Endothelial cell of umbilical vein (primary cell): ENCODE measurements around the gene ZNF225. TPM values are rescaled to one million over a fixed set of nuclear protein-coding genes. Genes with fewer than 3 reads are reported as not detected.

ENCODE experiments used
- BruUV-seq: library from RNA; stranded (reverse); fragments of 400-500 nt; replicated peaks from 2 replicates; lab custom pipeline; 2021; lab: Mats Ljungman, UMichigan
- CTCF ChIA-PET: fragments of 300-600, 350-600 bp; sonication (Branson Sonifier 250); formaldehyde crosslinking; loops from one replicate; lab custom pipeline; 2021; ENCODE audit warnings: antibody characterized with exemption, inconsistent platforms; lab: Charles Lee
- POLR2A ChIA-PET: fragments of 300-600, 350-600 bp; sonication (Branson Sonifier 250); formaldehyde crosslinking; loops from one replicate; lab custom pipeline; 2021; ENCODE audit warnings: antibody characterized with exemption, inconsistent platforms; lab: Charles Lee
- DNase-seq: peaks from one replicate; pipeline ENCODE4 v3.0.0-alpha.2; 2011; ENCODE audit warnings: low read depth, low spot score
- FAIRE-seq: peaks from 2 replicates; lab custom pipeline; 2011; peaks lifted over from hg19 to GRCh38; lab: Jason Lieb, UNC
- H2AFZ ChIP-seq: 2 replicates; pipeline ENCODE4 v1.6.0; 2012; ENCODE audit warnings: low read depth, low read length, control low read depth, inconsistent platforms
- H3K27ac ChIP-seq: 2 replicates; pipeline ENCODE4 v1.5.1; 2011; ENCODE audit warnings: low read depth, mild to moderate bottlenecking, control low read depth, low read length, moderate library complexity; ENCODE audit not compliant: insufficient read depth
- H3K27me3 ChIP-seq, 2 experiments: 2 replicates each; pipeline versions ENCODE4 v1.6.0 to v1.6.1; 2011; ENCODE audit warnings: low read length in 2 of 2, mixed read lengths in 1 of 2; ENCODE audit not compliant: control insufficient read depth in 2 of 2, insufficient read depth in 2 of 2
- H3K36me3 ChIP-seq, 2 experiments: 2 replicates in 1 of 2; 3 replicates in 1 of 2; pipeline ENCODE4 v1.5.1; 2011; ENCODE audit warnings: low read length in 2 of 2, mild to moderate bottlenecking in 1 of 2, moderate library complexity in 1 of 2; ENCODE audit not compliant: control insufficient read depth in 2 of 2, insufficient read depth in 2 of 2; ENCODE audit errors: extremely low read depth in 1 of 2
- H3K4me1 ChIP-seq: 3 replicates; pipeline ENCODE4 v1.5.1; 2011; ENCODE audit warnings: mild to moderate bottlenecking, low read length; ENCODE audit not compliant: control insufficient read depth, insufficient read depth; ENCODE audit errors: extremely low read depth
- H3K4me2 ChIP-seq: 2 replicates; pipeline ENCODE4 v1.6.1; 2011; ENCODE audit warnings: low read length, control low read depth, mixed read lengths; ENCODE audit not compliant: insufficient read depth
- H3K4me3 ChIP-seq, 3 experiments: fragments of 200-600 bp in 1 of 3; sonication (generic), shearing (Covaris generic) in 1 of 3; replicated peaks in 1 of 3; 2 replicates each; pipeline ENCODE4 v1.5.1; 2011 to 2016; ENCODE audit warnings: control low read depth in 3 of 3, low read length in 3 of 3, mild to moderate bottlenecking in 2 of 3, inconsistent platforms in 1 of 3, low read depth in 1 of 3, moderate library complexity in 1 of 3; ENCODE audit not compliant: insufficient read depth in 1 of 3
- H3K79me2 ChIP-seq: 2 replicates; pipeline ENCODE4 v1.6.0; 2012; ENCODE audit warnings: low read length, inconsistent platforms; ENCODE audit not compliant: control insufficient read depth, insufficient read depth
- H3K9ac ChIP-seq: replicated peaks from 2 replicates; pipeline ENCODE3; 2011; ENCODE audit warnings: low read length, control low read depth; ENCODE audit not compliant: insufficient read depth; ENCODE audit errors: extremely low read depth
- H3K9me1 ChIP-seq: replicated peaks from 3 replicates; pipeline ENCODE4 v1.6.0; 2011; ENCODE audit warnings: mild to moderate bottlenecking, low read length; ENCODE audit not compliant: control insufficient read depth, insufficient read depth; ENCODE audit errors: extremely low read depth
- H3K9me3 ChIP-seq: replicated peaks from 2 replicates; pipeline ENCODE4 v1.5.1; 2012; ENCODE audit warnings: low read length, inconsistent platforms; ENCODE audit not compliant: control insufficient read depth, insufficient read depth
- H4K20me1 ChIP-seq: replicated peaks from 2 replicates; pipeline ENCODE3; 2011; ENCODE audit warnings: mild to moderate bottlenecking, low read length; ENCODE audit not compliant: control insufficient read depth, insufficient read depth; ENCODE audit errors: extremely low read depth
- CTCF ChIP-seq, 2 donors: IDR thresholded peaks; 1 replicate in 1 of 2; 2 replicates in 1 of 2; pipeline ENCODE4 v1.5.1; 2011; ENCODE audit warnings: low read length in 2 of 2, mild to moderate bottlenecking in 2 of 2, moderate library complexity in 2 of 2, control low read depth in 1 of 2, inconsistent platforms in 1 of 2, low read depth in 1 of 2; ENCODE audit not compliant: insufficient read depth in 1 of 2; ENCODE audit errors: extremely low read depth in 1 of 2
- EZH2 ChIP-seq: IDR thresholded peaks from 2 replicates; pipeline ENCODE4 v1.6.1; 2012; ENCODE audit warnings: borderline replicate concordance, low read depth, mild to moderate bottlenecking, moderate library complexity, low read length, inconsistent platforms; ENCODE audit not compliant: severe bottlenecking
- FOS ChIP-seq: IDR thresholded peaks from 2 replicates; pipeline ENCODE4 v1.6.1; 2011; ENCODE audit warnings: mild to moderate bottlenecking, low read length, moderate library complexity, borderline replicate concordance; ENCODE audit not compliant: insufficient read depth
- GATA2 ChIP-seq: IDR thresholded peaks from 2 replicates; pipeline ENCODE4 v1.7.0; 2011; ENCODE audit warnings: low read depth, mild to moderate bottlenecking, moderate library complexity, mixed read lengths, low read length; ENCODE audit not compliant: insufficient read length, insufficient read depth
- JUN ChIP-seq: IDR thresholded peaks from 2 replicates; pipeline ENCODE4 v1.6.1; 2011; ENCODE audit warnings: borderline replicate concordance, low read depth; ENCODE audit not compliant: insufficient read length, insufficient read depth
- MAX ChIP-seq: IDR thresholded peaks from 2 replicates; pipeline ENCODE4 v1.6.1; 2011; ENCODE audit not compliant: insufficient read depth, insufficient read length
- MYC ChIP-seq: IDR thresholded peaks from one replicate; pipeline ENCODE4 v1.6.1; 2011; ENCODE audit warnings: mild to moderate bottlenecking, low read depth, low read length
- POLR2A ChIP-seq: IDR thresholded peaks from 2 replicates; pipeline ENCODE4 v1.6.1; 2012; ENCODE audit warnings: low read depth, mild to moderate bottlenecking, control low read depth, low read length
- POLR2AphosphoS5 ChIP-seq: IDR thresholded peaks from 2 replicates; pipeline ENCODE4 v1.6.1; 2012; ENCODE audit warnings: low read depth, mild to moderate bottlenecking, control low read depth, low read length, moderate library complexity; ENCODE audit not compliant: insufficient read depth
- dilution Hi-C: fragments of 300-500 bp; cut with MboI; formaldehyde crosslinking; loops from one replicate; pipeline ENCODE4 v1.15.0; 2019; ENCODE audit warnings: low sequenced_read_pairs; ENCODE audit not compliant: extremely low pct_ligation_motif_present
- intact Hi-C: fragments of 100-400 bp; cut with micrococcal nuclease; formaldehyde crosslinking; loops from one replicate; pipeline ENCODE4 v1.10.0; 2022
- polyA plus RNA-seq, 4 experiments: library from polyadenylated mRNA; depleted of rRNA in 3 of 4; stranded (reverse) in 3 of 4; unstranded in 1 of 4; fragments of >200 nt; gene quantifications; 2 replicates each; pipeline versions ENCODE4 v1.2.1 to v1.2.3, GENCODE V29; 2011 to 2012; ENCODE audit warnings: missing spikeins in 1 of 4
- total RNA-seq: library from RNA; stranded (reverse); gene quantifications from 2 replicates; pipeline ENCODE4 v1.2.3, GENCODE V29; 2021

Gene ZNF225
- total and polyA plus RNA-seq, 2 donors (not counting 3 experiments of a cell fraction or from before 2014, with no cell fraction given) = 0.92 to 3.9 TPM

DNA sequence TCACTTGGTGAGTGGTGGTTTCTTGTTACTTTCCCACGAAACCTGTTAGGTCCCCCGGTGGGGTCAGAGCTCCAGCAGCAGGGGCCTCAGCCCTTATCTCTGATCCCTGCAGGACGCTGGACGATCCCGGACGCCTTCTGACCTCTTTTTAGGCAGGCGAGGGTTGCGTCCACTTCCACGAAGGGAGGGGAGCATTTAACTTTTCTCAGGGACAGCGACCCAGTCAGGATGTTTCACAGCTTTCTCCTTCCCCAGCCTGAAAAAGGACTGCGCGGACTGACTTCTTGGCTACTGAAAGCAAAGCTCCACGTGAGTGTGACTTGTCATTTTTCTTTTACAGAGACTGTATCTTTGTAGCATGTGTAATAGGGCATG is 28.8 kb downstream of the ZNF225 start:
- peak overlapping the region; percentile 64 to 71 (median 67) for H3K4me3 ChIP-seq
- H3K27me3 ChIP-seq = no peaks in the 10 kb centered on the region
- dilution Hi-C loops (no loop called here), intact Hi-C loops (no loop called here)
- ChIA-PET POLR2A (interaction anchor here (0.5 kb wide), 1 partner anchor 98 kb away, joined by 3 read pairs; no protein-coding TSS in a partner anchor), CTCF (interaction anchor here (1.5 kb wide), 1 partner anchor 12 kb away, joined by 5 read pairs; no protein-coding TSS in a partner anchor)
- H3K27ac ChIP-seq = no peak overlapping the region
- H2AFZ ChIP-seq = peak overlapping the region; percentile 67
- BruUV-seq = no TSS peak
- peaks cover 6% of the 10 kb centered on the region for H3K4me1 ChIP-seq
- H3K36me3 ChIP-seq = peaks cover 1 to 2% of the 10 kb centered on the region in 2 experiments
- H4K20me1 ChIP-seq = no peaks in the 10 kb centered on the region
- no peaks in the 10 kb centered on the region for H3K9me3 ChIP-seq
- peaks cover 7% of the 10 kb centered on the region for H3K79me2 ChIP-seq
- no peaks in the 10 kb centered on the region for H3K9me1 ChIP-seq
- TF ChIP-seq MYC (no peak), CTCF (IDR thresholded peaks at IDR 0.05; ENCODE audit: extremely low read depth in 1 of 2, insufficient read depth in 1 of 2, low read depth in 1 of 2, low read length in 2 of 2) (no peak), POLR2A (no peak), POLR2AphosphoS5 (no peak), GATA2 (no peak)
- H3K9ac ChIP-seq = peak overlapping the region; percentile 54
- DNase-seq = peak; percentile 36
- no peak for FAIRE-seq
- H3K4me2 ChIP-seq = peak overlapping the region; percentile 82

DNA sequence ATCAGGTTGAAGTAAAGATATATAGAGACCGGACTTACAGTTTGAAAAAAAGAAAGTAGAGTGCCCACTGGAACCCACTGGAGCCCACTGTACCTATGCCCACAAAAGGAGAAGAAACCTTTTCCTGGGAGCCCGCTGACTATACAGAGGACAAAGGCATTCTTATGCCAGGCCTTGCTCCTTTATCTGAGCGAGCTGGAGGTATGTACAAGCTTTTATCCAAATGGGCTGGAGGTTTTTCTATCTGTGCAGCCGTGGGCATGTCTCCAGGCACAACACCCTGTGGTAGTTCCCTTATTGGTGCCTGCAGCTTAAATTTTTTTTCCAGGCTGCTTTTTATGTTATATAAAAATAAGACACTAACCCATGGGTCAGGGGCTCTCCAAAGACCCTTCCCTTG is 36.6 kb downstream of the ZNF225 start:
- H3K4me2 ChIP-seq = no peak overlapping the region
- no peaks in the 10 kb centered on the region for H4K20me1 ChIP-seq
- no peak overlapping the region for H2AFZ ChIP-seq
- no peak overlapping the region for H3K9ac ChIP-seq
- CTCF ChIA-PET = no interaction called here
- dilution Hi-C loops = no loop called here
- no peaks in the 10 kb centered on the region for H3K27me3 ChIP-seq
- BruUV-seq = no TSS peak
- H3K4me3 ChIP-seq = no peak overlapping the region
- no peaks in the 10 kb centered on the region for H3K4me1 ChIP-seq
- H3K9me3 ChIP-seq = no peaks in the 10 kb centered on the region
- H3K9me1 ChIP-seq = no peaks in the 10 kb centered on the region
- POLR2A ChIA-PET = no interaction called here
- TF ChIP-seq EZH2 = no peak
- TF ChIP-seq FOS = no peak
- TF ChIP-seq MYC = no peak
- no peak for TF ChIP-seq POLR2A
- no peak for TF ChIP-seq JUN
- TF ChIP-seq POLR2AphosphoS5 = no peak
- TF ChIP-seq GATA2 = no peak
- no peak for TF ChIP-seq MAX
- TF ChIP-seq CTCF (IDR thresholded peaks at IDR 0.05; ENCODE audit: extremely low read depth in 1 of 2, insufficient read depth in 1 of 2, low read depth in 1 of 2, low read length in 2 of 2) = no peak
- H3K36me3 ChIP-seq = peaks cover 2 to 18% of the 10 kb centered on the region in 2 experiments
- DNase-seq = no peak
- FAIRE-seq = no peak
- H3K79me2 ChIP-seq = no peaks in the 10 kb centered on the region
- H3K27ac ChIP-seq = no peak overlapping the region
- intact Hi-C loops = no loop called here
